Fibroblast of villous mesenchyme (primary cell): ENCODE data around the gene ARHGAP8. TPM values are rescaled to one million over a fixed set of nuclear protein-coding genes. Genes with fewer than 3 reads are reported as not detected.

Source experiments
- DNase-seq: peaks from one replicate; pipeline ENCODE4 v3.0.0-alpha.2; 2010; ENCODE audit warnings: low read depth
- H3K4me3 ChIP-seq: 2 replicates; pipeline ENCODE4 v1.5.1; 2011; ENCODE audit warnings: low read depth, mild to moderate bottlenecking, low read length
- total RNA-seq: library from RNA; depleted of rRNA; stranded (reverse); fragments of >200 nt; gene quantifications from 2 replicates; pipeline ENCODE4 v1.2.3, GENCODE V29; 2012
- TF ChIP-seq, protein P1 (sequence below): IDR thresholded peaks from 2 replicates; pipeline ENCODE4 v1.5.1; 2012; ENCODE audit warnings: low read depth, mild to moderate bottlenecking, low read length; ENCODE audit not compliant: insufficient read depth

The ARHGAP8 gene
- total RNA-seq, 1 donor = under 0.01 TPM

DNA sequence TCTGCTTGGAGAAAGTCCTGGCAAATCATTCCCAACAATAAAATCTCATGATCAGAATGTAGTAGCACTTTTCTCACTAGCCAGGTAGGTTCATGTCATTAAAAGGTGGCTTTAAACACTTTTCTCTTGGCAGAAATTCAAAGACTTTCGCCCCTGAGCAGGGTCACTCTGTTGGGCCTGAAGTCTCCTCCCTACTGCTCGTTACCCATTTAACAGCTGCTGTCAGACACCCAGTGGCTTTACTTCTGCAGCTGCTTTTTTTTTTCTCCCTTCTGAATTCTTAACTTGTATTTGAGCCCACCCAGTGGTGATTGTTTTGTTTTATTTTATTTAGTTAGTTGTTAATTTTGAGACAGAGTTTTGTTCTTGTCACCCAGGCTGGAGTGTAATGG is 25.0 kb downstream of the ARHGAP8 start:
- no peak for DNase-seq
- H3K4me3 ChIP-seq = no peak overlapping the region
- TF ChIP-seq, protein P1, sequence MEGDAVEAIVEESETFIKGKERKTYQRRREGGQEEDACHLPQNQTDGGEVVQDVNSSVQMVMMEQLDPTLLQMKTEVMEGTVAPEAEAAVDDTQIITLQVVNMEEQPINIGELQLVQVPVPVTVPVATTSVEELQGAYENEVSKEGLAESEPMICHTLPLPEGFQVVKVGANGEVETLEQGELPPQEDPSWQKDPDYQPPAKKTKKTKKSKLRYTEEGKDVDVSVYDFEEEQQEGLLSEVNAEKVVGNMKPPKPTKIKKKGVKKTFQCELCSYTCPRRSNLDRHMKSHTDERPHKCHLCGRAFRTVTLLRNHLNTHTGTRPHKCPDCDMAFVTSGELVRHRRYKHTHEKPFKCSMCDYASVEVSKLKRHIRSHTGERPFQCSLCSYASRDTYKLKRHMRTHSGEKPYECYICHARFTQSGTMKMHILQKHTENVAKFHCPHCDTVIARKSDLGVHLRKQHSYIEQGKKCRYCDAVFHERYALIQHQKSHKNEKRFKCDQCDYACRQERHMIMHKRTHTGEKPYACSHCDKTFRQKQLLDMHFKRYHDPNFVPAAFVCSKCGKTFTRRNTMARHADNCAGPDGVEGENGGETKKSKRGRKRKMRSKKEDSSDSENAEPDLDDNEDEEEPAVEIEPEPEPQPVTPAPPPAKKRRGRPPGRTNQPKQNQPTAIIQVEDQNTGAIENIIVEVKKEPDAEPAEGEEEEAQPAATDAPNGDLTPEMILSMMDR = no peak

DNA sequence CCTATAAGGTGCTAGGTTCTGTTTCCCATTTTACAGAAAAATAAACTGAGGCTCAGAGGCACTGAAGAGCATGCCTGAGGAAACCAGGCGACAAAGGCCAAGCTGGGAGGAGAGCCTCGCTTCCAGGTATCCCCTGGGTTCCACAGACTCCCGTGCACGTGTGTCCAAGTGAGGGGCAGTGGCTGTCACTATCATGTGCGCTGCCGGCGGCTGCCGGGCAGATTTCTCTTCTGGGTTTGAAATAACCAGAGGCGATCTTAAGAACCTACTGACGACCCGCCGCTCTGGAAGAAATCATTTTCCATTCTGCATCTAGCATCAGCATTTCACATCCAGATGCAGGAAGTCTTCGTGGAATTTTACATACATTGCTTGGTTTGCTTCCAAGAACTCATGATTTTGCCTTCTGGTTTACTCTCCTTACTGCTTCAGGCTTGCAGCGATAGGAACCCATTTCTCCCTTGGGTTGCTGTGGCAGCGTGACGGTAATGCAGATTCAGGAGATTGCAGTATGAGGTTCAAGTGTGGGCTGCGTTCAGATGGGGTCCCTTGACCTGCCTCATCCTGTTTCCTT is 28.6 kb downstream of the ARHGAP8 start:
- no peak for DNase-seq

DNA sequence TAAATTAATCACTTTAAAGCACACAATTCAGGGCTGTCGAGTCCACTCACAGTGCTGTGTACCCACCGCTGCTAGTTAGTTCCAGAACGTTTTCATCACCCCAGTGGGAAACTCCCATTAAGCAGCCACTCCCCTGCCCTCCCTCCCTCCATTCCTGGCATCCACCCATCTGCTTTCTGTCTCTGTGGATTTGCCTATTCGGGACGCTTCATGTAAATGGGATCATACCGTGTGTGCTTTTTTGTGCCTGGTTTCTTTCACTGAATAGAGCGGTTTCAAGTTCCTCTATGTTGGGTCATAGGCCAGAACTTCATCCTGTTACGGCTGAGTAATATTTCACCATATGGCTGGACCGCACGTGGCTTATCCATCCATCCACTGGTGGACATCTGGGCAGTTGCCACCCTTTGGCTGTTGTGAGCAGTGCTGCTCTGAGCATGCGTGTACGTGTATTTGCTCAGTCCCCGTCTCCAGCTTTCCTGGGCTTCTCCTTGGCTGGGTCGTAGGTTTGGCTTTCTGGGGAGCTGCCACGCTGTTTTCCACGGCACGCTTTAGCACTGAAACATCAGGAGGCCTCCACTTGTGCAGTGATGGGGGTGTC is 30.1 kb downstream of the ARHGAP8 start:
- DNase-seq = peak; percentile 66

More for the DNA sequence above, 28.6 kb downstream of the ARHGAP8 start:
- TF ChIP-seq, protein P1 = no peak
- H3K4me3 ChIP-seq = no peak overlapping the region

DNA sequence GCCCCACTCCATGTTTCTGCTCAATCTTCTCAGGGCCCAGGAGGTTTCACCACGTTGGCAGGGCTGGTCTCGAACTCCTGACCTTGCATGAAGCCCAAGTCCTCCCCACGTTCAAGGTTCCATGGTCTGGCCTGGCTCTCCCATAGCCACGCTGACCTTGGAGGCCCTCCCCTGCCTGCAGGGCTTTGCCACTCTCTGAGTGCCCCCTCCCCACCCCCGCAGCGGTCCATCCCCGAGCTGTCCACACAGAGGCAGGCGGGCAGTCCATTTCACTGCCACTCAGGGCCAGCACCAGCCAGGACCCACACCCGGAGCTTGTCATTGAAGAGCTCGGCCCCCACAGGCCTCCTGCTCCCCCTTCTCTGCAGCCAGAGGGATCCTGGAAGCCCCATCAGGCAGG is 30.7 kb downstream of the ARHGAP8 start:
- TF ChIP-seq, protein P1 = no peak
- no peak overlapping the region for H3K4me3 ChIP-seq
- no peak for DNase-seq

More for the DNA sequence above, 30.1 kb downstream of the ARHGAP8 start:
- H3K4me3 ChIP-seq = no peak overlapping the region
- TF ChIP-seq, protein P1 = no peak

DNA sequence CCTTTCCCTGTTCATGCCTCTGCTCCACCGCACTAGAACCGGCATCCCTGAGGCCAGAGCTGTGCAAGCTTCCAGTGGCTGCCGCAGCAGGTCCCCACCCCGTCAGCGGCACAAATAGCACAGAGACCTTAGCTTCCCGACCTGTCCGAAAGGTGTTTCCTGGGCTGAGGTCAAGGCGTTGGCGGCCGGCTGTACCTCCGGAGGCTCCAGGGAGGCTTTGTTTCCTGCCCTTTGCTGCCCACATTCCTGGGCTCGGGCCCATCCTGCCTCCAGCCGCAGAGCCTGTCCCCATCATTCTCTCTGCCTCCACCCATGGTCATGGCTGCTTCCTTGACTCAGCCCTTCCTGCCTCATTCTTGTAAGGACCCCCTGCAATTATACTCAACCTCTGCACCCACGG is 31.2 kb downstream of the ARHGAP8 start:
- H3K4me3 ChIP-seq = no peak overlapping the region
- no peak for DNase-seq
- TF ChIP-seq, protein P1 = no peak

DNA sequence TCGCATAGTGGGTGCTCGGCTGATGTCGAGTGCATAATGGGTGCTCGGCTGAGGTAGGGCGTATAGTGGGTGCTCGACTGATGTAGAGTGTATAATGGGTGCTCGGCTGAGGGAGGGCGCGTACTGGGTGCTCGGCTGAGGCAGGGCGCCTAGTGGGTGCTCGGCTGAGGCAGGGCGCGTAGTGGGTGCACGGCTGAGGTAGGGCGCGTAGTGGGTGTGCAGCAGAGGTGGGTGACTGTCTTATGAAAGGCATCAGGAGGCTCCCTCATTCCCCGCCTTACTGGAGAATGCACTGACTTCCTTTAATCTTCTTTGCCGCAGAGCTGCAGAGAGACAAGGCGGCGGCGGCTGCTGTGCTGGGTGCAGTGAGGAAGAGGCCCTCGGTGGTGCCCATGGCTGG is 33.8 kb downstream of the ARHGAP8 start:
- no peak for DNase-seq
- TF ChIP-seq, protein P1 = no peak

DNA sequence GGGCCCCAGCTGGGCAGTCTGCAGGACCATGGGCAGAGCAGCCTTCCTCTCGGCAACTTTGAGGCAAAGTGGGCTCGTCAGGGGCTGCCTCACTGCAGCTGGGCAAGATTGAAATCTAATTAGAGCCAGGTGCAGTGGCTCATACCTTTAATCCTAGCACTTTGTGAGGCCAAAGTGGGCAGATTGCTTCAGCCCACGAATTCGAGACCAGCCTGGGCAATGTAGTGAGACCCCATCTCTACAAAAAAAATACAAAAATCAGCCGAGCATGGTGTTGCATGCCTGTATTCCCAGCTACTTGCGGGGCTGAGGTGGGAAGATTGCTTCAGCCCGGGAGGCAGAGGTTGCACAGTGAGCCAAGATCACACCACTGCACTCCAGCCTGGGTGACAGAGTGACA is 34.2 kb downstream of the ARHGAP8 start:
- TF ChIP-seq, protein P1 = no peak
- H3K4me3 ChIP-seq = no peak overlapping the region
- no peak for DNase-seq

More for the DNA sequence above, 33.8 kb downstream of the ARHGAP8 start:
- no peak overlapping the region for H3K4me3 ChIP-seq
